Right cardiac atrium (tissue), 5 donors: ENCODE data around the gene PIK3R1. TPM values are rescaled to one million over a fixed set of nuclear protein-coding genes. Genes with fewer than 3 reads are reported as not detected.

Experiments
- ATAC-seq, 2 donors: fragments of 200-7000 bp; cut with Tn5 transposase; one replicate each; pipeline versions ENCODE4 v1.8.0 to v1.9.1; 2020; ENCODE audit warnings: moderate library complexity in 2 of 2, mild to moderate bottlenecking in 1 of 2
- DNase-seq, 3 donors: peaks; one replicate each; pipeline ENCODE4 v3.0.0-alpha.2; 2020
- H3K27ac ChIP-seq: one replicate; pipeline ENCODE4 v1.5.1; 2013; ENCODE audit warnings: mild to moderate bottlenecking, low read length, control low read depth, moderate library complexity
- H3K27me3 ChIP-seq: one replicate; pipeline ENCODE4 v1.6.1; 2013; ENCODE audit not compliant: control insufficient read depth, insufficient read depth
- H3K4me1 ChIP-seq: one replicate; pipeline ENCODE4 v1.6.1; 2013; ENCODE audit warnings: low read length; ENCODE audit not compliant: control insufficient read depth, insufficient read depth
- H3K4me3 ChIP-seq: one replicate; pipeline ENCODE4 v1.5.1; 2013; ENCODE audit warnings: low read length, control low read depth
- H3K9me3 ChIP-seq: one replicate; pipeline ENCODE4 v1.6.1; 2013; ENCODE audit warnings: low read length; ENCODE audit not compliant: control insufficient read depth
- WGBS: extraction: QIAGEN DNeasy Blood & Tissue Kit; methylation state at CpG from one replicate; pipeline ENCODE4 v1.1.7; 2013; 5-methylcytosine and 5-hydroxymethylcytosine counted together
- intact Hi-C, 4 donors: fragments of 100-400 bp; cut with DNase I; formaldehyde crosslinking; loops; one replicate each; pipeline versions ENCODE4 v1.11.0 to v1.14.0; 2022 to 2023
- polyA plus RNA-seq: library from polyadenylated mRNA; stranded (reverse); fragments of 200-250 nt; gene quantifications from one replicate; pipeline ENCODE4 v1.2.3, GENCODE V29; 2013
- total RNA-seq, 4 donors: library from RNA; stranded (reverse); fragmentation: NEBNext Ultra II Directional; extraction: Animal tissue kit (Norgen Biotek cat#: 25700); gene quantifications; one replicate each; pipeline ENCODE4 v1.2.1, GENCODE V29; 2021
- donor health status: healthy with polysubstance abuse.
- donor health status: DM: no; HTN: yes; CAD: no.
- donor health status: DM: no; HTN: no; CAD: no.
- donor health status: DM: no; HTN: yes; CAD: no; lungs with severe emphysema.
- donor health status: DM: yes; HTN: yes; CAD: no.

PIK3R1 gene
- total and polyA plus RNA-seq, 5 donors = 29.7 to 170 (median 105) TPM

DNA sequence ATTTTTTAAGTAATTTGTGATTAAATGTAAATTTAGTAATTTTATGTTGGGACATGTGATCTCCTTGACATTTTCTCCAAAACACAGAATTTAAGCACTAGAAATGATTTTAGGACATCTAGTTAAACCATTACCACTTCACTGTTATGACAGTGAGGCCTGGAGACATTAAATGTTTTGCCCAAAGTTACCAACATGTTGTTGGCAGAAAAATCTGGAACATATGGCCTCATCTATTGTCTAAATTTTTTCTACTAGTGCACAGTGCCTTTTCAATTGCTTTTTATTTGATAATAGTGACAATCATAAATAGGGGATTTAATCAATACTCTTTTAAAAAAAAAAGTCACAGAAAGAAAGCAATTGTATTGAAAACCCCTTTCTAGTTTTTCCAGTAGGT lies 45.6 kb downstream of the PIK3R1 start:
- Histone ChIP-seq H3K9me3 (no peaks in the 10 kb centered on the region), H3K27me3 (no peaks in the 10 kb centered on the region), H3K4me3 (no peak overlapping the region), H3K27ac (no peak overlapping the region), H3K4me1 (peaks cover 25% of the 10 kb centered on the region)
- intact Hi-C loops = loop anchor here in 2 of 4 donors (10.0 kb wide), 2 partner anchors 46 to 446 kb away; partner anchors contain the start of gene PIK3R1 (in 1 of the 2)
- no peak for ATAC-seq
- no peak for DNase-seq

DNA sequence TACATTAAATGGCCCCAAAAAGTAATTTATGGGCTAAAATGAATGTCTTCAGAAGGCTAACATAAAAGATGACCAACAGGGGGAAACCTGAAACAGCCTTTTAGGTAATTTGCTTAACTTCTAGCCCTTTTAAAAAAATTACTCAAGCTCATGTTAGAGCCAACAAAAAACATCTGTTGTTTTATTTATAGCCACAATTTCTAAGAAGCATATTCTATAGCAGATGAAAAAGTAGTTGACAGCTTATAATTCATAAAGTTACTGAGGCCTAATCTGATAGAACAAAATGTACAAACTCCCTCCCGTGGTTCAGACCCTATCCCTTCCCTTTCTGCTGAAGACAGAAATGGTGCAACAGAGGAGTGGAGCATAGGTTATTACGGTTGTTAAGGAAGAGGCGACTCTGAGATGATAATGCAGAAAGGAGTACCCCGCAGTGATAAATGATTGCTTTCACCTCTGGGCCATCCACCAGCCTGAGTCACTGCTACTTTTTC lies 46.1 kb downstream of the PIK3R1 start:
- Histone ChIP-seq H3K9me3 (no peaks in the 10 kb centered on the region), H3K4me1 (peaks cover 25% of the 10 kb centered on the region), H3K4me3 (no peak overlapping the region), H3K27ac (peak overlapping the region; percentile 47), H3K27me3 (no peaks in the 10 kb centered on the region)
- ATAC-seq = peak in 1 of 2 donors; percentile 12
- no peak for DNase-seq
- 32% methylated on average over 4 of the region's 4 CpGs for WGBS
- intact Hi-C loops = loop anchor here in 2 of 4 donors (10.0 kb wide), 2 partner anchors 47 to 447 kb away; partner anchors contain the start of gene PIK3R1 (in 1 of the 2)

DNA sequence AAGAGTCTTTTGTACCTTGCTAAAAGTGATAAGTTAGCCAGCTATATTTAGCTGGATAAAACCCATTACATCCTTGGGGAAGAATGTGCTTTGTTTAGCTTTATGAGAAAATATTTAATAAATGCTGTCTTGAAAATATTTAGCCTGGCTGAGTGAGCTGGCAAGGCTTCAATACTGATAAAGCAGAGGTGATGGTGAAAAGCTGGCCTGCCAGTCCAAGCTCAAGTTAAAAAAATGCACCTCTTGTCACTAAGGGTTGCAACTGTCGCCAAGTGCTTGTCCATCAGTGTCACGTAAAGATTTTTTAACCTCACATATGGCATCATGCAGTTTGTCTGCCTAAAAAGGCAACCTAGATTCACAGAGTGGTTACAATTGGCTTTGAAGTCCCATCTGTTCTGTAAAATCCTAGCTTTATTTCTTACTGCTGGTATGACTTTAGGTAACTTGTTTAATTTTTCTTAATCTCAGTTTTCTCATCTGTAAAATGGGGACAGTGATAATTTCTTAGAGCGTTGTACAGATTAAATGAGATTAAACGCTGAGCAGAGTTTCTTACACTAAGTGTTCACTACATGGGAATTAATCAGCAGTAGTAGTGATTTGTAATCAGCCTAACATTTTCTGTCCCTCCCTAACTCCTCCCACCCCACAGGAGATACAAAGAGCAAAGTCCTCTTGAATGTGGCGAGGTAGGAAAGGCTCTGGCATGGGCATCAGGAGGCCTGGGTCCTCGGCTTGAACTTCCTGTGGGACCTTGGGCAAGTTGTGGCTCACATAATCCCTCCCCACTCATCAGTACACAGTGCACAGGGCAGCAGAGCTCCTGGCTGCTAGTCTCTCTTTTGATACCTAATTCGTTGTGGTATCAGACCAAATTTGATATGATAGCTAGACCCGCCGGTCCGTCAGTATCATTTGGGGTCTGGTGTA lies 48.7 kb downstream of the PIK3R1 start:
- H3K4me3 ChIP-seq = no peak overlapping the region
- 36% methylated on average over 10 of the region's 10 CpGs for WGBS
- intact Hi-C loops = loop anchor here in 2 of 4 donors (10.0 kb wide), 2 partner anchors 49 to 449 kb away; partner anchors contain the start of gene PIK3R1 (in 1 of the 2)
- peaks cover 20% of the 10 kb centered on the region for H3K4me1 ChIP-seq
- H3K27me3 ChIP-seq = no peaks in the 10 kb centered on the region
- no peaks in the 10 kb centered on the region for H3K9me3 ChIP-seq
- peak; percentile 55 to 63 for ATAC-seq
- H3K27ac ChIP-seq = peak overlapping the region; percentile 97
- DNase-seq = peak; percentile 21 to 56 (median 39)

DNA sequence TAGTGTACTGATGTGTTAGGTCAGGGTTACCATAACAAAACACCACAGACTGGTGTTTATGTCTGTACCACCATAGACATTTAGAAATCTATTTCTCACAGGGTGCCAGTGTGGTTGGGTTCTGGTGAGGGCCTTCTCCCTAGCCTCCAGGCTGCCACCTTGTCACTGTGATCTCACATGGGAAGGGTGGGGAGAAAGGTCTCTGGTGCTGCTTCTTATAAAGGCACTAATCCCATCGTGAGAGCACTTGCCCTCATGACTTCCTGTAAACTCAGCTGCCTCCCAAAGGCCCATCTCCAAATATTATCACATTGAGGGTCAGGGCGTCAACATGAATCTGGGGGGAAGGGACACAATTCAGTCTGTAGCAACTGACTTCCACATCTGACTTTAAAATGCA lies 49.8 kb downstream of the PIK3R1 start:
- no peaks in the 10 kb centered on the region for H3K27me3 ChIP-seq
- H3K27ac ChIP-seq = peak overlapping the region; percentile 97
- ATAC-seq = peak; percentile 64 to 70
- 9% methylated on average over 2 of the region's 2 CpGs for WGBS
- no peak overlapping the region for H3K4me3 ChIP-seq
- H3K9me3 ChIP-seq = no peaks in the 10 kb centered on the region
- peak in 1 of 3 donors; percentile 13 for DNase-seq
- intact Hi-C loops = loop anchor here in 2 of 4 donors (10.0 kb wide), 2 partner anchors 51 to 451 kb away; partner anchors contain the start of gene PIK3R1 (in 1 of the 2)
- H3K4me1 ChIP-seq = peaks cover 20% of the 10 kb centered on the region

DNA sequence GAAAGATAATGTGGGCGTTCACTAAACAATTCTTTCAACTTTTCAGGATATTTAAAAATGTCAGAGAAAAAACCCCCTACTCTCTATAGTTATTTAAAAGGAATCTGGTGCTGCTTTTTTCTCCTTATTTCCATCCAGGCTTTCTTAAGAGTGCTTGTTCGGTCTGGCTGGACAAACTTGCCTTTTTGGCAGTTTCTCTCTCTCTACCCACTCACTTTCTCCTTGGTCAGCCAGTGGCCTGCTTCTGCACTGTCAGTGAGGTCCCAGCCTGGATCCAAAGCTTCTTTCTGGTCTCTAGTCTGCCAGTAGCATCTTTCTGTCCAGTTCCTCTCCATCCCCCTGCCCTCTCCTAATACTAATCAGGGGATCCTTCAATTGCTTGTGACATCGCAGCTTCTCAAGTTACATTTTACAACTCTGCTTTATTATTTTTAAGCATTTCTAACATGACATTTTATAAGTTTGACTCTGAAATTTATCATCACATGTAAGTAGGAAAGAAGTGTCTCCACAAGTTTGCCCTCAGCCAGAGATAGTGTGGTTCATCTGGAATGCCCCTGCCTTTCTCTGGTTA lies 50.4 kb downstream of the PIK3R1 start:
- H3K4me3 ChIP-seq = no peak overlapping the region
- WGBS = 36% methylated on average over 3 of the region's 3 CpGs
- no peaks in the 10 kb centered on the region for H3K27me3 ChIP-seq
- no peaks in the 10 kb centered on the region for H3K9me3 ChIP-seq
- DNase-seq = no peak
- peak; percentile 50 to 64 for ATAC-seq
- peaks cover 21% of the 10 kb centered on the region for H3K4me1 ChIP-seq
- peak overlapping the region; percentile 92 for H3K27ac ChIP-seq
- intact Hi-C loops = loop anchor here in 2 of 4 donors (10.0 kb wide), 2 partner anchors 51 to 451 kb away; partner anchors contain the start of gene PIK3R1 (in 1 of the 2)

DNA sequence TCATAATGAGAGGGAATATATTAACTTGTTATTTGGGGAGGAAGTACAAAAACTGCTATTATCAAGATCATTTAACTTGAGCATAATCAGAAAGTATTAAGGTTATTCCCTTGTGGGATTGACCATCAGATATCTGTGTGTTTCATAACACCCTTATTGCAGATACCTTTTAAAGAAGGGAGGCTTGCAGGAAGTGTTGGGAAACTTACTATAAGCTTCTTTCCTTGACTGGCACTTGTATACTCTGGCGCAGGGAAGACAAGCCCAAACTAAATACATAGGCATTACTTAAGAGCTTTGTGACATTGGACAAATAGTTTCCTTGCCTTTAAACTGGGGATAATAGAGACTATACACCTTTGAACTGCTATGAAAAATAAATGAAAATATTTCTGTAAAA lies 50.9 kb downstream of the PIK3R1 start:
- H3K9me3 ChIP-seq = no peaks in the 10 kb centered on the region
- ATAC-seq (no peak), DNase-seq (no peak)
- H3K4me3 ChIP-seq = no peak overlapping the region
- intact Hi-C loops = loop anchor here in 2 of 4 donors (10.0 kb wide), 2 partner anchors 52 to 452 kb away; partner anchors contain the start of gene PIK3R1 (in 1 of the 2)
- no peaks in the 10 kb centered on the region for H3K27me3 ChIP-seq
- 92% methylated on average over 1 of the region's 1 CpG for WGBS
- peak overlapping the region; percentile 89 for H3K27ac ChIP-seq
- H3K4me1 ChIP-seq = peaks cover 25% of the 10 kb centered on the region

DNA sequence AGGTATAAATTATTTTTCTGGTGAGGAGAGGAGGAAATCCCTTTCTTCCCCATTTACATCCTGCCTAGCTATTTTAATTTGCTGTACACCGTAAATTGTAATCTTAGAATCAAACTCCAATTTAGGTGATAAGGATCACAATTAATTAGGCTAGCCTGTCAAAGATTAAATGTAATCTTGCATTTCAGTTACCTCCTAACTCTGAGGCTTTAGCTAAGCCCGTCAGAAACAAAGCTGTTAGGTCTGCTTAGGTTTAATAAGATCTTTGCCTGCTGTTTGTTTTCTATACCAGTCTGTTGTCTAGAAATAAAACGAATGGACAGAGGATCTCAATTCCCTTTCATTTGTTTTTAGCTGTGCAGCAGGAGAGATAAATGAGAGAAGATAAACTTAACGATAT lies 51.5 kb downstream of the PIK3R1 start:
- Histone ChIP-seq H3K4me3 (no peak overlapping the region), H3K27ac (no peak overlapping the region), H3K4me1 (peaks cover 25% of the 10 kb centered on the region), H3K9me3 (no peaks in the 10 kb centered on the region), H3K27me3 (no peaks in the 10 kb centered on the region)
- ATAC-seq (no peak), DNase-seq (no peak)
- WGBS = 12% methylated on average over 4 of the region's 4 CpGs
- intact Hi-C loops = loop anchor here in 2 of 4 donors (10.0 kb wide), 2 partner anchors 52 to 452 kb away; partner anchors contain the start of gene PIK3R1 (in 1 of the 2)

DNA sequence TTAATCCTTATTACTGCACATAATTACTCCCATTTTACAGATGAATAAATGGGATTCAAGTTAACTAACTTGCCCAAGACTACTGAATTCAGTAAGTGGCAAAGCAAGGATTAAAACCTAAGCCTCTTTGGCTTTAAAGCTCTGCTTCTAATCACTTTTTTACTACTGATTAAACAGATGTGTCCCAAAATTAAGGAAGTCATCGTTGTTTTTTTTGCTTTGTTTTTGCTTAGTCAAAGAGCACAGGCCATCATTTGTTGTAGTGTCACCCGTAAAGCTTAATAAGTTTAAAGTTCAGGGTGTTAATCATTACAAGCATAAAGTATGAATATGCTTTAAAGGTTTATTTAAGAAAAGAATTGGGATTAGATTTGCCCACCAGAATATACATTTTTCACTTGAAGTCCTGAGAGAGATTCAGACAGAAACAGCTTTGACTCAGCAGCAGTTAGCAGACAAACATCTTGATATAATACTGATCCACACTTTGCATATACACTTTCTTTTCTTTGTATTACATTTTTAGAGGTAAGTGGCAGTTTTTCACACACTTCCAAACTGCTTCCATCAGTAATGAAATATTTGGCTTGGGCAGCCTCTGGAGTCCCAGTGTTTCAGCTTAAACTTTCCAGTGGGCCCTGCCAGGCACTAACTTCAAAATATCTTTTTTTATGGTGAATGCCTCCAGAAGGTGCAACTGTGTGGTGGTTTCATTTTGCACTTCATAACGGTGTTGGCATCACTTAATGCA lies 52.7 kb downstream of the PIK3R1 start:
- intact Hi-C loops = loop anchor here in 2 of 4 donors (10.0 kb wide), 2 partner anchors 53 to 453 kb away; partner anchors contain the start of gene PIK3R1 (in 1 of the 2)
- Histone ChIP-seq H3K4me3 (no peak overlapping the region), H3K4me1 (peaks cover 25% of the 10 kb centered on the region), H3K27ac (peak overlapping the region; percentile 32), H3K9me3 (no peaks in the 10 kb centered on the region), H3K27me3 (no peaks in the 10 kb centered on the region)
- peak in 1 of 3 donors; percentile 13 for DNase-seq
- ATAC-seq = no peak
- 35% methylated on average over 3 of the region's 3 CpGs for WGBS

DNA sequence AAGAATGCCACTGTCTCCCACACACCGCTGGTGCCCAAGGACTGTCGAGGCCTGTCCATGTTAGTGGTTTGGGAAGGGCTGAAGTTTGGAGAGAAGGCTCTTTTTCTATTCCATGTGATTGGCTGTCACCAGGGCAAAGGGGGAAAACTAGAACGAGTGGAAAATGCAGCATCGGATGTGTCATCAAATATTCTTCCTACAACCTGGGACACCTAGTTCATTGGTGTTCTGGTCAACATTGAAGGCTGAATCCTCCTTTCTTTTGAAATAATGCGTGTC lies 53.2 kb downstream of the PIK3R1 start:
- DNase-seq = no peak
- peaks cover 25% of the 10 kb centered on the region for H3K4me1 ChIP-seq
- WGBS = 69% methylated on average over 5 of the region's 5 CpGs
- peak overlapping the region; percentile 32 for H3K27ac ChIP-seq
- H3K9me3 ChIP-seq = no peaks in the 10 kb centered on the region
- H3K27me3 ChIP-seq = no peaks in the 10 kb centered on the region
- H3K4me3 ChIP-seq = no peak overlapping the region
- ATAC-seq = no peak
- intact Hi-C loops = loop anchor here in 2 of 4 donors (10.0 kb wide), 2 partner anchors 54 to 454 kb away; partner anchors contain the start of gene PIK3R1 (in 1 of the 2)

DNA sequence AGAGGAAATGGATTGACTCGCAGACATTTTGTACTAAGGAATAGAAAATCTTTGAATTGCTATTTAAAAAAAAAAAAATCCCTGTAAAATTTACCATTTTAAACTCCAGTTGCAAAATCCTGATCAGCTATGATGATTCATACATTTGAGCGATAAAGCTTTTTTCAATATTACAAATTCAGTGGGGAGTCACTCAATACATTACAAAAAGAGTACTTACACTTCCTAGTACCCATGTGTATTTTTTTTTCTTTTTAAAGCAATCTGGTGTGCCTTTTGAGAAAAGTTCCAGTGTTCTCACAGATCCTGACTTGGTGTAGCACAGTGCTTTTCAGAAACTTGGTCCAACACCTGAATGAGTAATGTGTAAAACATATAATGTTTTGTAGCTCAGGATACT lies 54.3 kb downstream of the PIK3R1 start:
- H3K4me1 ChIP-seq = peaks cover 20% of the 10 kb centered on the region
- ATAC-seq (no peak), DNase-seq (no peak)
- no peak overlapping the region for H3K4me3 ChIP-seq
- WGBS = 88% methylated on average over 2 of the region's 2 CpGs
- H3K27me3 ChIP-seq = no peaks in the 10 kb centered on the region
- H3K27ac ChIP-seq = no peak overlapping the region
- no peaks in the 10 kb centered on the region for H3K9me3 ChIP-seq
- intact Hi-C loops = loop anchor here in 2 of 4 donors (10.0 kb wide), 2 partner anchors 55 to 455 kb away; partner anchors contain the start of gene PIK3R1 (in 1 of the 2)
